Omental fat pad (tissue), 4 donors: ENCODE results near the gene HTR1A. TPM values are rescaled to one million over a fixed set of nuclear protein-coding genes. Genes with fewer than 3 reads are reported as not detected.

ENCODE experiments used
- ATAC-seq: fragments of 150-250 bp; one replicate; pipeline ENCODE4 v1.9.1; 2016; ENCODE audit warnings: mild to moderate bottlenecking, moderate library complexity; ENCODE audit not compliant: low FRiP score
- DNase-seq: peaks from one replicate; pipeline ENCODE4 v3.0.0-alpha.2; 2019; ENCODE audit warnings: low spot score
- total RNA-seq, 4 donors: library from RNA; depleted of rRNA; stranded (reverse); fragments of >200 nt; gene quantifications; one replicate each; pipeline ENCODE4 v1.1.0, GENCODE V29; 2016
- TF ChIP-seq, protein P1 (sequence below), 3 donors: fragments of 450-650 bp; IDR thresholded peaks; one replicate each; pipeline ENCODE4 v1.5.1; 2016 to 2017; ENCODE audit warnings: antibody characterized with exemption in 3 of 3, mild to moderate bottlenecking in 3 of 3, moderate library complexity in 2 of 3

Gene HTR1A
- total RNA-seq, 4 donors from 2014 or later: not detected

DNA sequence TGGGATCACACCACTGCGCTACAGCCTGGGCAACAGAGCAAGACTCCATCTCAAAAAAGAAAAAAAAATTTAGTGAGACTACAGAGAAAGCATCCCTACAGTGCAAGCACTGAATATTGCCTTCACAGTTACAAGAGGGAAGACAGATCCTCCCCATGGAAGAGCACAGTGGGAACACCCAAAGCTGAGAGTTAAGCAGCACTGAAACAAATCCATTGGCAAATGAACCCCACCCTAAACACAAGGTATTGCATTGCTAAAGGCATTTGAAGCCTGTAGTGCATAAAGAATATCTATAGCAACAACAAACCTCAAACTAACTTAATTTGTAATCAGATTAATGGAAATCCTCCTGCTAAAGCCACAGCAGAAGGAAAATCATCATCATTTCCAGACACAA lies 27.1 kb downstream of the HTR1A start:
- no peak for ATAC-seq
- TF ChIP-seq, protein P1, sequence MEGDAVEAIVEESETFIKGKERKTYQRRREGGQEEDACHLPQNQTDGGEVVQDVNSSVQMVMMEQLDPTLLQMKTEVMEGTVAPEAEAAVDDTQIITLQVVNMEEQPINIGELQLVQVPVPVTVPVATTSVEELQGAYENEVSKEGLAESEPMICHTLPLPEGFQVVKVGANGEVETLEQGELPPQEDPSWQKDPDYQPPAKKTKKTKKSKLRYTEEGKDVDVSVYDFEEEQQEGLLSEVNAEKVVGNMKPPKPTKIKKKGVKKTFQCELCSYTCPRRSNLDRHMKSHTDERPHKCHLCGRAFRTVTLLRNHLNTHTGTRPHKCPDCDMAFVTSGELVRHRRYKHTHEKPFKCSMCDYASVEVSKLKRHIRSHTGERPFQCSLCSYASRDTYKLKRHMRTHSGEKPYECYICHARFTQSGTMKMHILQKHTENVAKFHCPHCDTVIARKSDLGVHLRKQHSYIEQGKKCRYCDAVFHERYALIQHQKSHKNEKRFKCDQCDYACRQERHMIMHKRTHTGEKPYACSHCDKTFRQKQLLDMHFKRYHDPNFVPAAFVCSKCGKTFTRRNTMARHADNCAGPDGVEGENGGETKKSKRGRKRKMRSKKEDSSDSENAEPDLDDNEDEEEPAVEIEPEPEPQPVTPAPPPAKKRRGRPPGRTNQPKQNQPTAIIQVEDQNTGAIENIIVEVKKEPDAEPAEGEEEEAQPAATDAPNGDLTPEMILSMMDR (IDR thresholded peaks at IDR 0.05): no peak
- DNase-seq: no peak

DNA sequence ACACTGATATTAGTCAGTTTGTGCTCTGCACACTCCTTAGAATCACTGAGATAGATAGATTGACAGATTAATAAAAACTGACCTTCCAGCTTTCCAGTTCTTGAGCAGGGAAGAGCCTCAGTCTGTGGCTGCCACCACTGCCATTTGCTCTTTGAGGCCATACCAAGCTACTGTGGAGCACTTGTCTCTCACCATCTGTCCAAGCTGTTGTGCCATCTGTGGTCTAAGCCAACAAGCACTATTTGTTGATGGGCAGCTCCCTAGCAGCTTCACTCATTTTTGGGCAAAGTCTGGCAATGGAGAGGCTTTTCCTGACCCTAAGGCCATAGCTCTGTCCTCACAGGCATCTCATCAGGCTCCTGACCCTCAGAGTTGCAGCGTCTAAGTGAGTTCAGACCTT lies 30.4 kb downstream of the HTR1A start:
- no peak for ATAC-seq
- DNase-seq: no peak
- TF ChIP-seq, protein P1 (IDR thresholded peaks at IDR 0.05): no peak

DNA sequence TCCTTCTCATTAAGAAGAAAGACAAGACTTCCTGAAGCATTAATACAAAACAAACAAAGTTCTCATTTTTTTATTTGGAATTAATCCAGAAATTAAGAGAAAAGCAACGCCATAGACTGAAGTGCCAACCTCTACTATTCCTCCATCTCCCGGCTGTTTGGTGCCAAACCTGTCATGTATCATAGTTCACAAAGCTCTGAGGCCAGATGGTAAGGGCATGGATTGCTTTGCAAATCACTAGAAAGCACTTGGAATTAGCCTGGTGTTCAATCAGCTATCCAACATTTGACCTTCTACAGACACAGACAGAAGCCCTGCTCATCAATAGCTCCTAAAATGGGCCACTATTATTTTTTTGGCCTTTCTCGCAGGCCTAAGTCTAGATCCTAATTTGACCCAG lies 33.8 kb downstream of the HTR1A start:
- TF ChIP-seq, protein P1 (IDR thresholded peaks at IDR 0.05): no peak
- no peak for ATAC-seq

DNA sequence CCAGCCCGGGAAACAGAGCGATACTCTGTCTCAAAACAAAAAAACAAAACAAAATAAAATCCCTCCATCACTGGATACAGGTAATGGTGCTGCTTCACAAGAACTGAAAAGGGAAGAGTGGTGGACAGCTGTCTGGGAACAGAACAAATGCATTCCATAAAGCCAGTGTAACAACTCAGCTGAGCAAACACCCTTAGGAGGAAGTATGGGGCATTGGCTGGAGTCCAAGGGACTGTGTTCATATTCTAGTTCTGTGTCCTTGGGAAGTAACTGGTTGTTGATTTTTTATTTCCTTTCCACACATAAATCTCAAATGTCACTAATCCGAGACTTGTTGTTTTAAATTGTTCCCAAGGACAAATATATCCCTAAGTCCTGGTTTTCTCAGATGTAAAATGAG lies 38.3 kb downstream of the HTR1A start:
- TF ChIP-seq, protein P1 (IDR thresholded peaks at IDR 0.05): no peak
- no peak for DNase-seq
- no peak for ATAC-seq

More for the DNA sequence above, 33.8 kb downstream of the HTR1A start:
- no peak for DNase-seq

DNA sequence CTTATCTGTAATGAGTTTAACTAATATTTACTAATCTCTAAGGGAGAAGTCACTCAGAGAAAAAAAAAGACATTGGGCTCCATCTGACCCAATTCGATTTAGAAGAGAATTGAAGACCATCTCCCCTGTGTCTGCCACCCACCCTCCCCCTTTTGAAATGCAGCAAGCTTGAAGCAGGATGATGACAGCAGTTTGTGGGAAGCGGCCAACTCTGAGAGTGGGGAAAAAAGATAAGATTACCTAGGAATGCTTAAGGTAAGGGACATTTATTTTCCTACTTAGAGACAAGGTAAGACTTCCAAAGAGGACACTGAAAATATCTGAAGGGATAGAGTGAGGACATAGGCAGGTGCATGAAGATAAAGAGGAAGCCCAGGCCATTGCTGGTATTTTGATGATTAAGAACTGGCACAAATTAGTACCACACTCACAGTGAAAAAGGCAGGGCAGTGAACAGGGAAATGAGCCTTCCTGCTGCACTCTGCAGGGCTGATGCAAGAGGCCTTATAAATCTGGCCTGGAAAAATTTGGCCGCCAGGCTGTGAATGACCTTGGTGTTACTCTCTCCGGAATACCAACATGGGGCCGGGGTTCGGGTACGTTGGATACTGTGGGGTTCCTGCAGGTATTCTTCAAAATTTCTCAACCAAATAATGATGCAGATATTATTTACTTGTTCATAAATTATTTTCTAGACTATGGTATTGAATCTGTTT lies 42.3 kb downstream of the HTR1A start:
- DNase-seq (no peak), ATAC-seq (no peak)
- TF ChIP-seq, protein P1 (IDR thresholded peaks at IDR 0.05): no peak

DNA sequence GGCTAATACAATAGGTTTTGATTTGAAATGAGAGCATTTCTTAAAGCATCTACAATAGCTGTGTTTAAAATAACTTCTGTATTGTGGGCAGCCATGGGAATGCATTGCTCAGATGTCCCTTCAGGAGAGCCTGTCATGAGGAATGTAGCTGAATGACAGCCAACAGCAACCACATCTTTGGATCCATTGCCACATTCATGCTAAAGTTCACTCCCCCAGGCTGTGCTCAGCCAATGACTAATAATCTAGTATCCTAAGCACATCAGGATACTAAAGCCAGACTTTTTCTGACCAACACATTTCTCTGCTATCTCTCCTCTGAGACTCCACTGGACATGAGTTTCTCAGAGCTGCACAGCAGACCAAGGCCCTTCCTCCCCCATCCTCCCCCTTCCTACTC lies 45.5 kb downstream of the HTR1A start:
- DNase-seq (no peak), ATAC-seq (no peak)
- TF ChIP-seq, protein P1 (IDR thresholded peaks at IDR 0.05): no peak

DNA sequence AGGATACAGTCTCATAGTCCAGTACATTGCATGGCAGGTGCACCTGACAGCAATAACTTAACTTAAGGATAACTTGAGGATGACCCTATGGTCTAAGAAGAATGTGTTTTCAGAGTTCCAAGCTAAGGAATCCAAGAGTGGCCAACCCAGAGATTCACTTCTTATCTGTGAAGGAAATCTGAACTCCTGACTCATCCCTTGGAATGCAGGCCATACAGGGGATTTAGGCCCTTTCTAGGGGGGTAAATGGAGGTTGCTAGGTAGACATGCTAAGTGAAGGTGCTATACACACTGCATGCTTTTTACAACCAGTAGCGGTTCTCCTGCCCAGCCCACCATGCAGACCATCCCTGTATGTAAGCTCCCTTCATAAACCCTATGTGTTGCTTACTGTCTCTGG lies 50.4 kb downstream of the HTR1A start:
- DNase-seq (no peak), ATAC-seq (no peak)
- TF ChIP-seq, protein P1 (IDR thresholded peaks at IDR 0.05): no peak
